H1 (cell line): ENCODE measurements around the gene C5AR2. TPM values are rescaled to one million over a fixed set of nuclear protein-coding genes. Genes with fewer than 3 reads are reported as not detected.

Source experiments
- CTCF ChIA-PET: fragments of 300-600 bp; sonication (Branson Sonifier 250); formaldehyde crosslinking; loops from one replicate; lab custom pipeline; 2021; ENCODE audit not compliant: partially characterized antibody; lab: Charles Lee
- POLR2A ChIA-PET: fragments of 300-600 bp; sonication (Branson Sonifier 250); formaldehyde crosslinking; loops from one replicate; lab custom pipeline; 2021; ENCODE audit warnings: inconsistent platforms; ENCODE audit not compliant: partially characterized antibody; lab: Charles Lee
- DNase-seq, 2 experiments: peaks; one replicate each; pipeline versions ENCODE4 v3.0.0 to v3.0.0-alpha.2; 2010 to 2022; ENCODE audit warnings: low spot score in 2 of 2, low read depth in 1 of 2, mixed read lengths in 1 of 2
- FAIRE-seq: peaks from 2 replicates; lab custom pipeline; 2011; peaks lifted over from hg19 to GRCh38; lab: Jason Lieb, UNC
- H2AFZ ChIP-seq: 2 replicates; pipeline ENCODE4 v1.8.1; 2012; ENCODE audit warnings: low read length, inconsistent platforms
- H2AK5ac ChIP-seq: 2 replicates; pipeline ENCODE4 v1.6.1; 2013; ENCODE audit warnings: low read depth, low read length
- H2BK120ac ChIP-seq: replicated peaks from 2 replicates; pipeline ENCODE3; 2013; ENCODE audit warnings: low read depth, low read length, inconsistent platforms
- H2BK12ac ChIP-seq: 2 replicates; pipeline ENCODE4 v1.6.1; 2013; ENCODE audit warnings: low read depth, low read length
- H2BK15ac ChIP-seq: 2 replicates; pipeline ENCODE4 v1.6.1; 2013; ENCODE audit warnings: low read length
- H2BK20ac ChIP-seq: 2 replicates; pipeline ENCODE4 v1.6.1; 2013; ENCODE audit warnings: low read length
- H2BK5ac ChIP-seq: 2 replicates; pipeline ENCODE4 v1.6.1; 2013; ENCODE audit warnings: low read depth, low read length
- H3K14ac ChIP-seq: 2 replicates; pipeline ENCODE4 v1.6.1; 2013; ENCODE audit warnings: inconsistent platforms; ENCODE audit not compliant: insufficient read length
- H3K18ac ChIP-seq: 2 replicates; pipeline ENCODE4 v1.6.1; 2013; ENCODE audit warnings: low read length; ENCODE audit errors: extremely low read depth
- H3K23ac ChIP-seq: 2 replicates; pipeline ENCODE4 v1.6.1; 2013; ENCODE audit warnings: inconsistent platforms; ENCODE audit not compliant: insufficient read length
- H3K23me2 ChIP-seq: 2 replicates; pipeline ENCODE4 v1.6.1; 2013; ENCODE audit warnings: low read depth, low read length
- H3K27ac ChIP-seq: 2 replicates; pipeline ENCODE4 v1.6.1; 2011; ENCODE audit warnings: low read depth, low read length, inconsistent platforms
- H3K27me3 ChIP-seq, 4 experiments: replicated peaks in 1 of 4; 1 replicate in 1 of 4; 2 replicates in 3 of 4; pipeline versions ENCODE4 v1.6.1 to v1.8.1; 2011 to 2013; ENCODE audit warnings: low read length in 3 of 4, mild to moderate bottlenecking in 3 of 4, inconsistent platforms in 2 of 4, mixed read lengths in 2 of 4, moderate library complexity in 1 of 4; ENCODE audit not compliant: control insufficient read depth in 3 of 4, insufficient read depth in 3 of 4; ENCODE audit errors: extremely low read depth in 1 of 4
- H3K36me3 ChIP-seq, 4 experiments: 2 replicates each; pipeline versions ENCODE4 v1.6.1 to v1.8.1; 2011 to 2013; ENCODE audit warnings: mild to moderate bottlenecking in 4 of 4, low read length in 3 of 4, moderate library complexity in 2 of 4, control low read depth in 1 of 4, inconsistent platforms in 1 of 4; ENCODE audit not compliant: insufficient read depth in 4 of 4, control insufficient read depth in 2 of 4
- H3K4ac ChIP-seq: replicated peaks from 2 replicates; pipeline ENCODE3; 2013; ENCODE audit warnings: low read length, low read depth, mixed read lengths, inconsistent platforms; ENCODE audit not compliant: insufficient read length
- H3K4me1 ChIP-seq, 4 experiments: replicated peaks in 1 of 4; 1 replicate in 1 of 4; 2 replicates in 3 of 4; pipeline versions ENCODE4 v1.6.1 to v1.8.1; 2011 to 2013; ENCODE audit warnings: low read length in 3 of 4, inconsistent platforms in 2 of 4, mixed read lengths in 1 of 4; ENCODE audit not compliant: insufficient read depth in 4 of 4, control insufficient read depth in 3 of 4
- H3K4me2 ChIP-seq, 2 experiments: 2 replicates each; pipeline versions ENCODE4 v1.6.1 to v1.8.1; 2011 to 2013; ENCODE audit warnings: low read depth in 2 of 2, low read length in 2 of 2, control low read depth in 1 of 2, inconsistent platforms in 1 of 2, mild to moderate bottlenecking in 1 of 2; ENCODE audit not compliant: insufficient read depth in 1 of 2
- H3K4me3 ChIP-seq, 4 experiments: fragments of 200-600, 300-600 bp in 1 of 4; sonication (generic), shearing (Covaris generic), sonication (Bioruptor Twin) in 1 of 4; 2 replicates each; pipeline versions ENCODE4 v1.5.1 to v1.8.1; 2011 to 2016; ENCODE audit warnings: low read length in 4 of 4, low read depth in 3 of 4, control low read depth in 2 of 4, inconsistent platforms in 2 of 4, mild to moderate bottlenecking in 2 of 4, mixed read lengths in 1 of 4, moderate library complexity in 1 of 4; ENCODE audit not compliant: insufficient read depth in 2 of 4; ENCODE audit errors: extremely low read depth in 1 of 4
- H3K56ac ChIP-seq: replicated peaks from 2 replicates; pipeline ENCODE3; 2013; ENCODE audit warnings: low read depth, mild to moderate bottlenecking, mixed read lengths, low read length, inconsistent platforms; ENCODE audit not compliant: insufficient read length
- H3K79me1 ChIP-seq: 2 replicates; pipeline ENCODE4 v1.6.1; 2013; ENCODE audit warnings: low read depth, low read length, control low read depth
- H3K79me2 ChIP-seq, 2 experiments: 2 replicates each; pipeline versions ENCODE4 v1.6.1 to v1.8.1; 2012 to 2013; ENCODE audit warnings: low read length in 2 of 2, mild to moderate bottlenecking in 2 of 2, inconsistent platforms in 1 of 2; ENCODE audit not compliant: insufficient read depth in 2 of 2, control insufficient read depth in 1 of 2
- H3K9ac ChIP-seq, 4 experiments: replicated peaks in 1 of 4; 1 replicate in 1 of 4; 2 replicates in 3 of 4; pipeline versions ENCODE4 v1.6.1 to v1.8.1; 2011 to 2013; ENCODE audit warnings: low read depth in 3 of 4, low read length in 3 of 4, control low read depth in 2 of 4, mild to moderate bottlenecking in 2 of 4, moderate library complexity in 2 of 4, inconsistent platforms in 1 of 4; ENCODE audit errors: extremely low read depth in 1 of 4
- H3K9me3 ChIP-seq, 2 experiments: 2 replicates each; pipeline versions ENCODE4 v1.6.1 to v1.8.1; 2012 to 2013; ENCODE audit warnings: mild to moderate bottlenecking in 2 of 2, moderate library complexity in 2 of 2, control low read depth in 1 of 2, inconsistent platforms in 1 of 2, low read depth in 1 of 2, low read length in 1 of 2, mixed read lengths in 1 of 2; ENCODE audit not compliant: insufficient read depth in 2 of 2
- H4K20me1 ChIP-seq, 2 experiments: replicated peaks in 1 of 2; 2 replicates each; pipeline versions ENCODE3 to v1.8.1; 2011 to 2013; ENCODE audit warnings: inconsistent platforms in 2 of 2, low read length in 2 of 2, mild to moderate bottlenecking in 1 of 2; ENCODE audit not compliant: insufficient read depth in 2 of 2, control insufficient read depth in 1 of 2
- H4K5ac ChIP-seq: 2 replicates; pipeline ENCODE4 v1.6.1; 2013; ENCODE audit warnings: low read length, low read depth, mixed read lengths, inconsistent platforms; ENCODE audit not compliant: insufficient read length
- H4K8ac ChIP-seq: 2 replicates; pipeline ENCODE4 v1.8.0; 2013; ENCODE audit warnings: mild to moderate bottlenecking, moderate library complexity, low read length, inconsistent platforms; ENCODE audit not compliant: insufficient read depth; ENCODE audit errors: extremely low read depth
- H4K91ac ChIP-seq: replicated peaks from 2 replicates; pipeline ENCODE3; 2013; ENCODE audit warnings: low read length, mixed read lengths, inconsistent platforms; ENCODE audit not compliant: insufficient read length
- ASH2L ChIP-seq: fragments of 200-600, 300-600 bp; sonication (generic); IDR thresholded peaks from one replicate; pipeline ENCODE4 v1.7.1; 2017; ENCODE audit warnings: low read length
- BACH1 ChIP-seq: IDR thresholded peaks from 2 replicates; pipeline ENCODE4 v1.6.1; 2012; ENCODE audit warnings: low read length, improper control_type of control experiment
- BRCA1 ChIP-seq: IDR thresholded peaks from 2 replicates; pipeline ENCODE4 v1.6.1; 2012; ENCODE audit warnings: low read depth, low read length, improper control_type of control experiment
- CHD2 ChIP-seq: IDR thresholded peaks from 2 replicates; pipeline ENCODE4 v1.6.1; 2012; ENCODE audit warnings: low read length, improper control_type of control experiment
- CREB1 ChIP-seq: IDR thresholded peaks from 2 replicates; pipeline ENCODE4 v1.6.1; 2012; ENCODE audit warnings: inconsistent platforms
- CTBP2 ChIP-seq: IDR thresholded peaks from 2 replicates; pipeline ENCODE4 v1.7.0; 2011; ENCODE audit warnings: borderline replicate concordance, mild to moderate bottlenecking, moderate library complexity, mixed read lengths, low read length; ENCODE audit not compliant: insufficient read depth, insufficient read length
- GABPA ChIP-seq: IDR thresholded peaks from 2 replicates; pipeline ENCODE4 v1.6.1; 2011; ENCODE audit warnings: mild to moderate bottlenecking, low read length, moderate library complexity, borderline replicate concordance; ENCODE audit not compliant: insufficient read depth
- HDAC6 ChIP-seq: IDR thresholded peaks from one replicate; pipeline ENCODE4 v1.7.1; 2012; ENCODE audit warnings: low read depth, mild to moderate bottlenecking, inconsistent platforms, low read length, moderate library complexity
- PHF8 ChIP-seq: fragments of 200-600 bp; sonication (generic); conservative IDR thresholded peaks from 2 replicates; pipeline ENCODE4 v1.7.1; 2012; ENCODE audit warnings: low read depth, mild to moderate bottlenecking, inconsistent platforms, low read length, moderate library complexity
- SIRT6 ChIP-seq: IDR thresholded peaks from one replicate; pipeline ENCODE4 v1.7.1; 2012; ENCODE audit warnings: low read length, inconsistent platforms
- SP1 ChIP-seq: IDR thresholded peaks from 2 replicates; pipeline ENCODE4 v1.6.1; 2011; ENCODE audit warnings: low read depth, low read length
- SRF ChIP-seq: IDR thresholded peaks from 2 replicates; pipeline ENCODE4 v1.6.1; 2011; ENCODE audit warnings: mild to moderate bottlenecking, low read depth, low read length, moderate library complexity
- TAF1 ChIP-seq: IDR thresholded peaks from 2 replicates; pipeline ENCODE4 v1.6.1; 2011; ENCODE audit warnings: mild to moderate bottlenecking, low read depth, low read length
- ZNF274 ChIP-seq: IDR thresholded peaks from 2 replicates; pipeline ENCODE4 v1.7.0; 2012; ENCODE audit warnings: low read length, borderline replicate concordance; ENCODE audit errors: extremely low read depth
- WGBS, 2 experiments: shearing (Covaris generic) in 1 of 2; methylation state at CpG; one replicate each; pipeline versions ENCODE4 v1.1.6 to v1.1.7; 2013 to 2015; ENCODE audit warnings: low lambda C conversion rate in 2 of 2, mixed read lengths in 2 of 2, inconsistent platforms in 1 of 2, low coverage in 1 of 2, missing lambda C conversion rate in 1 of 2; ENCODE audit not compliant: insufficient replicate concordance in 2 of 2, insufficient coverage in 1 of 2, insufficient read length in 1 of 2; ENCODE audit errors: extremely low coverage in 1 of 2, missing lambda C conversion rate in 1 of 2; 5-methylcytosine and 5-hydroxymethylcytosine counted together
- polyA plus RNA-seq, 7 experiments: library from polyadenylated mRNA; depleted of rRNA in 3 of 7; stranded (reverse) in 5 of 7; unstranded in 2 of 7; fragments of >200 nt in 5 of 7; fragments of 200-250 nt in 2 of 7; gene quantifications; 1 replicate in 5 of 7; 2 replicates in 1 of 7; 4 replicates in 1 of 7; pipeline versions ENCODE4 v1.2.1 to v1.2.3, GENCODE V29; 2011 to 2013; ENCODE audit warnings: missing spikeins in 2 of 7, mixed read lengths in 2 of 7
- total RNA-seq: library from RNA; stranded (reverse); fragmentation: NEBNext Ultra II Directional; extraction: Animal tissue kit (Norgen Biotek cat#: 25700); gene quantifications from 2 replicates; pipeline ENCODE4 v1.2.1, GENCODE V29; 2021

Gene C5AR2
- total and polyA plus RNA-seq, 2 of the 8 experiments (the other 6 are each of a cell fraction or from before 2014, with no cell fraction given): 0.08 to 0.15 TPM

DNA sequence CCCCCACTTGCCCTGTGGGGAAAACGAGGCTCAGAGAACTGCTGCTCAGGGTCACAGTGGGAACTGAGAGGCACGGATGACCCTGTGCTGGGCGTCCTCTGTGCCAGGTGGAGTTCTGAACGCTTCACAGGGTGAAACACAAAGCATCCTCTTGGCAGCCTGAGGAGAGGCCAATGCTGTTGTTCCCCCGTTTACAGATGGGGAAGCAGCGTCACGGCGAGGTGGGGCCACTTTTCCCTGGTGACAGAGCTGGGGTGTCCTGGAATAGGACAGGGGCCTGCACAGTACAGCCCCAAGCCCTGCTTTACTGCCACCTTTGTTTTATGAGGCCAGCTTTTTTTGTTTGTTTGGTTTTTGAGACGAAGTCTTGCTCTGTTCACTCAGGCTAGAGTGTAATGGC, 39.3 kb downstream of the C5AR2 start:
- WGBS, 2 experiments: 88% methylated on average over 9 of the region's 9 CpGs; no CpG with 5 or more reads in 1 of the 2 experiments
- H3K36me3 ChIP-seq: peaks cover 27 to 65% (median 53%) of the 10 kb centered on the region in 4 experiments
- H3K14ac ChIP-seq: no peak overlapping the region

More for the DNA sequence above, 39.3 kb downstream of the C5AR2 start:
- no peak overlapping the region for H3K4me2 ChIP-seq
- TF ChIP-seq TAF1 (no peak), BACH1 (no peak), HDAC6 (no peak), CREB1 (no peak), ZNF274 (no peak), SIRT6 (no peak), ASH2L (no peak), SP1 (no peak), GABPA (no peak), CTBP2 (no peak), CHD2 (no peak), PHF8 (no peak), SRF (no peak), BRCA1 (no peak)
- H3K27me3 ChIP-seq: no peaks in the 10 kb centered on the region
- H3K4me1 ChIP-seq: no peaks in the 10 kb centered on the region
- FAIRE-seq: no peak
- no peak overlapping the region for H3K56ac ChIP-seq
- POLR2A ChIA-PET: interaction anchor here (0.9 to 3.0 kb wide), 6 partner anchors 9 to 258 kb away, joined by 3 to 12 read pairs (median 3); partner anchors contain the start of gene ZC3H4
- H4K20me1 ChIP-seq: peaks cover 1 to 20% of the 10 kb centered on the region in 2 experiments
- H2BK20ac ChIP-seq: no peak overlapping the region
- H3K9ac ChIP-seq: no peak overlapping the region
- H3K79me2 ChIP-seq: no peaks in the 10 kb centered on the region
- H4K5ac ChIP-seq: no peak overlapping the region
- H3K18ac ChIP-seq: no peak overlapping the region
- no peak overlapping the region for H4K91ac ChIP-seq
- no peak overlapping the region for H4K8ac ChIP-seq
- H2BK120ac ChIP-seq: no peak overlapping the region
- H3K27ac ChIP-seq: no peak overlapping the region
- no peak overlapping the region for H2AK5ac ChIP-seq
- H2BK5ac ChIP-seq: no peak overlapping the region
- CTCF ChIA-PET: interaction anchor here (0.8 to 1.0 kb wide), 3 partner anchors 20 to 160 kb away, joined by 3 to 4 read pairs (median 3); no protein-coding TSS in a partner anchor
- H2BK12ac ChIP-seq: no peak overlapping the region
- H3K9me3 ChIP-seq: no peaks in the 10 kb centered on the region
- no peak overlapping the region for H3K4ac ChIP-seq
- no peak for DNase-seq
- no peaks in the 10 kb centered on the region; the same call in 1 of the 2 replicates for H3K79me1 ChIP-seq
- H3K23ac ChIP-seq: no peak overlapping the region
- no peak overlapping the region for H3K4me3 ChIP-seq
- H3K23me2 ChIP-seq: no peaks in the 10 kb centered on the region
- no peak overlapping the region for H2BK15ac ChIP-seq
- no peak overlapping the region for H2AFZ ChIP-seq
